RCC 7860 (cell line): ENCODE data around the gene PCDH1.

Experiments used
- DNase-seq: peaks from one replicate; pipeline ENCODE4 v3.0.0-alpha.2; 2015; ENCODE audit warnings: low spot score
- FAIRE-seq: peaks from 2 replicates; lab custom pipeline; 2012; peaks lifted over from hg19 to GRCh38; lab: Jason Lieb, UNC

Gene PCDH1

GRCh38 chr5:141857226-141857625, 21.0 kb downstream of the PCDH1 start:
- DNase-seq (no peak), FAIRE-seq (no peak)

DNA sequence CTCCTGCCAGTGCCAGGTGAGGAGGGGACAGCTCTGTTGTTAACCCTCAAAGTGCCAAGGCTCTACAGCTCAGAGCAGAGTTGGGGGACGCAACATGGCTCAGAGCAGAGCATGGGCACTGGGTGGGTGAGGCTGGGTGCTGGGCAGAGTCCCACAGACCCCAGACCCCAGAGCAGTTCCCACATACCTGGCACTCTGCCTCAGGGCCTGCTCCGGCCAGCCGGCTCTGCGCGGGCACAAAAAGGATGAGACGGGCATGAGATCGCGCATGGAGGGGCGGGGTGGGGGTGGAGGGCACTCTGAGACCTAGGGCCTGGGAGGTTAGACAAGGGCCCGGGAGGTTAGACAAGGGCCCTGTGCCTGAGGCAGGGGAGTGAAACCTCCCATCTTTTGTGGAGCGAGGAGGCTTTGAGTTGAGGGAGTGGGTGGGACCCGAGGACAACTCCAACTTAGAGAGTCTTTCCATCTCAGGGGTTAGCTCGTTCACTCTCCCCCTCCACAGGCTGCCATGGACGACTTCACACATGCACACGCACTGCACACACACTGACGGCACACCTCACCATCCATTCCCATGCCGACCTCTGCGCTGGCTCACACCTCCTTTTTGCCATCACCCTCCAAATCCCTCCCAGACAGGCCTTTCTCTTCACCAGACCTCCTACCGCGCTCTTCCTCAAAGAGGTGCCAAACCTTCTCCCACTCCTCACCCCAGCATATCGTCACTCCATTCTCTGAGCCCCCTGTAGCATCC, 22.0 kb downstream of the PCDH1 start:
- no peak for FAIRE-seq

GRCh38 chr5:141855265-141856036, 22.8 kb downstream of the PCDH1 start:
- DNase-seq (no peak), FAIRE-seq (no peak)

More for the DNA sequence above, 22.0 kb downstream of the PCDH1 start:
- DNase-seq: no peak

GRCh38 chr5:141853895-141854626, 24.1 kb downstream of the PCDH1 start:
- no peak for FAIRE-seq
- no peak for DNase-seq

- DNase-seq (no peak), FAIRE-seq (no peak)
Measured at GRCh38 chr5:141852448-141852847, 25.8 kb downstream of the PCDH1 start.

DNA sequence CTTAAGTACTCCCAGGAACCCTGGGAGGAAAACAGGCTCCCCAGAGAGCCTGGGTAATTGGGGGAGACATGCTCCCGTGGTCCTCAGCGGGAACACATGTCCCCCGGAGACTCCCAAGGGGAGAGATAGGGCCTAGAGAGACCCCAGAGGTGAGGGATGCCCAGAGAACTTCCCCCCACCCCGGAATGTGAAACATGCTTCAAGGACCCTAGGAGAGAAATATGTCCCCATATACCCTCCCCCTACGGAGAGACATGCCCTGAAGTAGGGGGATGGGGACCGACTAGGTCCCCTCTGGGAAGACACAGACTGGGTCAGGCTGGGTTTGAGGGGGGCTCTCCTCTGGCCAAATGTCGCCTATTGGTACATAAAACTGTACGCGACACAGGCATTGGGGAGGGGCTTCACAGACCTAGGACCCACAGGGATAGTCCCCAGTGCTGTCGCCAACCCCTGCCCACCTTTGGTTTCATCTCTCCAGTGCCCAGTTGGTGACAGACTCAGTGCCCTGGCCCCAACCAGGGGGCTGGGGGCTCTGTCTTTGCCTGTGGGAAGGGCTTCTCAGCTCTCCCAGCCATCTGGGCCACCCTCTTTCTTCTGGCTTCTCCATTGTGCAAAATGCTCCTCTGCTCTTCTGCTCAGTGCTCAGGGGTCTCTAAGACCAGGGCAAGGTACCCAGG, 26.9 kb downstream of the PCDH1 start:
- DNase-seq: no peak
- no peak for FAIRE-seq

- FAIRE-seq: no peak
Measured at GRCh38 chr5:141850786-141851185, 27.4 kb downstream of the PCDH1 start.

GRCh38 chr5:141850244-141850768, 27.9 kb downstream of the PCDH1 start:
- FAIRE-seq (no peak), DNase-seq (no peak)

More at GRCh38 chr5:141850786-141851185, 27.4 kb downstream of the PCDH1 start:
- DNase-seq: no peak

DNA sequence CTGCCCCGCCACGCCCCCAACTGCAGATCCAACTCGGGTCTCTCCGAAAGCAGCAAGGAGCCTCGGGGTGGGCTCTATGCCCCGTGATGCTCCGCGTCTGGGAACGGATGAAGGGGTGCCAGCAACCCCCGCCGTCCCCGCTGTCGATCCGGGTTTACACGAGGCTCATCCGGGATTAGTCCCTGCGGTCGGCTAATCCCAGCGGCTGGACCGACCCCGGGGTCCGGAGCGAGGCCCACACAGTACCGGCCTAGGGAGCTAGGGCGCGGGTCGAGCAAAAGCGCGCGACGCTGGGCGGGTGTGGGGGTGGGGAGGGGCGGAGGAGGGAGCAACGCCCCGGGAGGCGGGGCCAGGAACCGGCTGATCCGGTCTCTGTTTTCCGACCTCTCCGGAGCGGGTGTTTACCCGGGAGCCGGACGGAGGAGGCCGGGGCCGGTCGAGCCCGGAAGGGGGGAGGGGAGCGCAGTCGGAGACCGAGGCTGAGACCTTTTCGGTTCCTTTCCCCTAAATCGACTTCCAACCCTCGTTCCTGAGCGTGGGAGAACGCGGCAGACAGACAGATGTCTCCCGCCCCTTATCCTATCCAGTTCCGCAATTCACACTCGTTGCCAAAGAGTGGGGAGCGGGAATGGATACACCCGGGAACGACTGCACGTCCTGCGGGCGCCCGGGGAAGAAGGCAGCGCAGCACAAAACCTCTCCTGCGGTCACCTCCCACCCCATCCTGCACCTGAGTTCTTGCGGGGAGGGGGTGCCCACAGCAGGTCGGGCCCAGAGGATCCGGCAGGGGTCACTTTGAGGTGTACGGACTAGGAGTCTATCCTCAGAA, 28.6 kb downstream of the PCDH1 start:
- no peak for FAIRE-seq

DNA sequence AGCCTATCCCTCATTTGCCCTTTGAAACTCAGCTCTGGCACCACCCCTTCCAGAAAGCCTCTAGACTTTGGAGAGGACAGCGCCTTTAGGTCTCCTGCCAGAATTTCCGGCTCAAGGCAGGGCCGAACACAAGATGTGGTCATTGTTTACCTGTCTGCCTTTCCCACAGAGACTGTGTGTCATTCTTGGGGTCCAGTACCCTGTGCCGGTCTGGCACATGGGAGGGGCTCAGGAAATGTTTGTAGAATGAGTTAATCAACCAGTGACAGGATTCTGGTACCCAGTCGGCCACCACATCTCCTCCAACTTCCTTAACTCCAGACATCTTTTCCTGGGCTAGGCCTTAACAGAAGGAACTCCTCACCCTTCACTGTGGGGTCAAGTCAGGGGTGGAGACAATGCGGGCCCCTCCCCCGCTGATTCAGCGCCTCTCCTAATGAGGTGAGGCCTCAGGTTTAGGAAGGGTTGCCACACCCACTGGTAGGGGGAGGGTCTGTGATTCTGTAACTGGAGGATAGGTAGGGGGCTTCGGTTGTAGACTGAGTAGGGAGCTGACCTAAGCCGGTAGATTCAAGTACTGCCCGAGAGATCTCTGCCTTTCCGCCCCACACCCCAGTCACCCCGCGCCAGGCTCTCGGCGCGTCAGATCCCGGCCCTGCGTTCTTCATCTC, 29.3 kb downstream of the PCDH1 start:
- FAIRE-seq (no peak), DNase-seq (peak; percentile 41)

More for the DNA sequence above, 28.6 kb downstream of the PCDH1 start:
- no peak for DNase-seq

- DNase-seq: no peak
Measured at GRCh38 chr5:141846031-141846430, 32.2 kb downstream of the PCDH1 start.

GRCh38 chr5:141845371-141845851, 32.8 kb downstream of the PCDH1 start:
- DNase-seq (no peak), FAIRE-seq (no peak)

More at GRCh38 chr5:141846031-141846430, 32.2 kb downstream of the PCDH1 start:
- no peak for FAIRE-seq

GRCh38 chr5:141844414-141845097, 33.7 kb downstream of the PCDH1 start:
- no peak for DNase-seq
- FAIRE-seq: no peak

- DNase-seq (no peak), FAIRE-seq (no peak)
Measured at GRCh38 chr5:141843156-141843927, 34.9 kb downstream of the PCDH1 start.

DNA sequence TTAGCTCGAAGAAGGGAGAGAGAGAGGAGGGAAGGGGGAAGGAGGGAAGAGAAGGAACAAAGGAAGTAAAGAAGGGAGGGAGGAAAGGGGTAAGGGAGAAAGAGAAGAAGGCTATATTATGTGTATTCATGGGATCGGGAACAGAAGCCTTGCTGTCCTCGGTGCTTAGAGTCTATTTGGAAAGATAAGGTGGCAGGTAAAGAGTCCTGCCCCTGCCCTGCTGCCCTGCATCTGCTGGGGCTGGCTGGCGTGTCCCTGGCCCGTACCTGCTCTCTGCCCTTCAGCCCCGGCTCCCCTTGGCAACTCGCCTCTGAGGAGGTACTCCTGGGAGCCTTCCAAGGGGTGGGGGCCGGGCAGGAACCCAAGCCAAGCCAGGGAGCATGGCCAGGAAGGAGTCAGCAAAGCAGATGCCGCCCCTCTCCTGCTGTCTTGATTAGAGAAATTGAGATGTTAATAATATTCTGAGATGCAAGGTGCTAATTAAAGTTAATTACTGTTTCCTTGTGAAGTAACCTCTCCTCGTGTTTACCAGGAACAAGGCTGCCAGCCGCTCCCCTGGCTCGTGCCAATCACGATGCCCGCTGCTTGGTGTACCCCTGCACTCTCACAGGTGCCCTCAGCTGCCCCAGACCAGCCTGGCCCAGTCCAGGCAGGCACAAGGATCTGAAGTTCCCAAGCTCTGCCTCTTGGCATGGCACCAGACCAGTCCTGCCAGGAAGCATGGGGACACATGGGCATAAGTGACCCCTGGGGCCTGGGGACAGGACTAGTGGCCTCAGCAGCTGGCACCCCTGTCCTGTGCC, 36.6 kb downstream of the PCDH1 start:
- no peak for DNase-seq
- no peak for FAIRE-seq

GRCh38 chr5:141840826-141841360, 37.3 kb downstream of the PCDH1 start:
- DNase-seq: no peak
- no peak for FAIRE-seq
